CD4-positive, alpha-beta T cell treated with Interleukin-2 at 100 ng/mL for 4 hours (primary cell): ENCODE results near the gene SLC5A4.
A peak's percentile ranks its signal among the peaks of the same experiment; 100 is the strongest.

Source experiments
- DNase-seq: peaks from one replicate; pipeline ENCODE4 v3.0.0-alpha.2; 2020; ENCODE audit warnings: low spot score

Gene SLC5A4

GRCh38 chr22:32232191-32232830 lies 22.8 kb downstream of the SLC5A4 start:
- no peak for DNase-seq

GRCh38 chr22:32226326-32227104 lies 28.6 kb downstream of the SLC5A4 start:
- no peak for DNase-seq

- no peak for DNase-seq
Measured at GRCh38 chr22:32222991-32223390, 32.2 kb downstream of the SLC5A4 start.

GRCh38 chr22:32219026-32219425 lies 36.1 kb downstream of the SLC5A4 start:
- no peak for DNase-seq

GRCh38 chr22:32218470-32218869 lies 36.7 kb downstream of the SLC5A4 start:
- DNase-seq: no peak

- no peak for DNase-seq
Measured at GRCh38 chr22:32217465-32217864, 37.7 kb downstream of the SLC5A4 start.

- no peak for DNase-seq
Measured at GRCh38 chr22:32216911-32217310, 38.2 kb downstream of the SLC5A4 start.

GRCh38 chr22:32211011-32211410 lies 44.1 kb downstream of the SLC5A4 start:
- no peak for DNase-seq

GRCh38 chr22:32208681-32209080 lies 46.5 kb downstream of the SLC5A4 start:
- DNase-seq: no peak

GRCh38 chr22:32207971-32208480 lies 47.1 kb downstream of the SLC5A4 start:
- DNase-seq: no peak

- DNase-seq: peak; percentile 45
Measured at GRCh38 chr22:32206774-32207758, 48.1 kb downstream of the SLC5A4 start.

GRCh38 chr22:32205974-32206773 lies 49.0 kb downstream of the SLC5A4 start:
- DNase-seq: no peak

- peak; percentile 54 for DNase-seq
Measured at GRCh38 chr22:32204856-32205722, 50.1 kb downstream of the SLC5A4 start, which contains the start of gene RFPL2. Gene RFPL2, minus strand, starts transcription at chr22:32205073. Its CDS starts 2,622 bp downstream, at chr22:32202451.

GRCh38 chr22:32204040-32204855 lies 50.9 kb downstream of the SLC5A4 start:
- DNase-seq: peak; percentile 22

- DNase-seq: no peak
Measured at GRCh38 chr22:32203181-32204039, 51.7 kb downstream of the SLC5A4 start.

- DNase-seq: peak; percentile 50
Measured at GRCh38 chr22:32202539-32203180, 52.5 kb downstream of the SLC5A4 start.

- DNase-seq: no peak
Measured at GRCh38 chr22:32202161-32202538, 53.0 kb downstream of the SLC5A4 start.

- DNase-seq: peak; percentile 37
Measured at GRCh38 chr22:32200752-32201151, 54.4 kb downstream of the SLC5A4 start.
